ENCODE measurements around the gene TMEM143.
A peak's percentile ranks its signal among the peaks of the same experiment; 100 is the strongest.

Gene TMEM143

GRCh38 chr19:48390188-48391099, 26.7 kb upstream of the TMEM143 start:
- TF ChIP-seq CTCF (IDR thresholded peaks at IDR 0.05; ENCODE audit: extremely low read depth, insufficient read depth, missing control alignments), result peak; percentile 67
- in situ Hi-C loops (cut with MboI; ENCODE audit: low pct_unique_long_range_greater_than_20kb, low sequenced_read_pairs, unreplicated experiment), result no loop called here
- peak; percentile 73 for DNase-seq (ENCODE audit: low spot score)

GRCh38 chr19:48386981-48387380, 23.2 kb upstream of the TMEM143 start:
- in situ Hi-C loops (cut with MboI; ENCODE audit: low pct_unique_long_range_greater_than_20kb, low sequenced_read_pairs, unreplicated experiment), result no loop called here
- DNase-seq (ENCODE audit: low spot score), result no peak
- TF ChIP-seq CTCF (IDR thresholded peaks at IDR 0.05; ENCODE audit: extremely low read depth, insufficient read depth, missing control alignments), result no peak

GRCh38 chr19:48385461-48386087, 21.8 kb upstream of the TMEM143 start:
- no peak for DNase-seq (ENCODE audit: low spot score)
- TF ChIP-seq CTCF (IDR thresholded peaks at IDR 0.05; ENCODE audit: extremely low read depth, insufficient read depth, missing control alignments), result no peak
- in situ Hi-C loops (cut with MboI; ENCODE audit: low pct_unique_long_range_greater_than_20kb, low sequenced_read_pairs, unreplicated experiment), result no loop called here

GRCh38 chr19:48382286-48382685, 18.5 kb upstream of the TMEM143 start:
- TF ChIP-seq CTCF (IDR thresholded peaks at IDR 0.05; ENCODE audit: extremely low read depth, insufficient read depth, missing control alignments), result no peak
- in situ Hi-C loops (cut with MboI; ENCODE audit: low pct_unique_long_range_greater_than_20kb, low sequenced_read_pairs, unreplicated experiment), result no loop called here
- no peak for DNase-seq (ENCODE audit: low spot score)

- in situ Hi-C loops (cut with MboI; ENCODE audit: low pct_unique_long_range_greater_than_20kb, low sequenced_read_pairs, unreplicated experiment), result no loop called here
- no peak for DNase-seq (ENCODE audit: low spot score)
- TF ChIP-seq CTCF (IDR thresholded peaks at IDR 0.05; ENCODE audit: extremely low read depth, insufficient read depth, missing control alignments), result no peak
These were observed 17.6 kb upstream of the TMEM143 start for GRCh38 chr19:48381178-48381950.

GRCh38 chr19:48379058-48379457, 15.3 kb upstream of the TMEM143 start:
- no peak for TF ChIP-seq CTCF (IDR thresholded peaks at IDR 0.05; ENCODE audit: extremely low read depth, insufficient read depth, missing control alignments)
- in situ Hi-C loops (cut with MboI; ENCODE audit: low pct_unique_long_range_greater_than_20kb, low sequenced_read_pairs, unreplicated experiment), result no loop called here
- DNase-seq (ENCODE audit: low spot score), result no peak
